GM21825 (cell line): Measurements from ENCODE around the gene C19orf81.
"Not testable (repeated sequence)": the region's sequence is repeated elsewhere in the genome, so short reads cannot be mapped to it uniquely, and the experiment has no call there.

Experiments used
- ATAC-seq: cut with Tn5 transposase; IDR thresholded peaks from one replicate; pipeline ENCODE4 v1.9.1; 2021; ENCODE audit warnings: mild to moderate bottlenecking, moderate library complexity; ENCODE audit not compliant: unreplicated experiment

C19orf81 gene

DNA sequence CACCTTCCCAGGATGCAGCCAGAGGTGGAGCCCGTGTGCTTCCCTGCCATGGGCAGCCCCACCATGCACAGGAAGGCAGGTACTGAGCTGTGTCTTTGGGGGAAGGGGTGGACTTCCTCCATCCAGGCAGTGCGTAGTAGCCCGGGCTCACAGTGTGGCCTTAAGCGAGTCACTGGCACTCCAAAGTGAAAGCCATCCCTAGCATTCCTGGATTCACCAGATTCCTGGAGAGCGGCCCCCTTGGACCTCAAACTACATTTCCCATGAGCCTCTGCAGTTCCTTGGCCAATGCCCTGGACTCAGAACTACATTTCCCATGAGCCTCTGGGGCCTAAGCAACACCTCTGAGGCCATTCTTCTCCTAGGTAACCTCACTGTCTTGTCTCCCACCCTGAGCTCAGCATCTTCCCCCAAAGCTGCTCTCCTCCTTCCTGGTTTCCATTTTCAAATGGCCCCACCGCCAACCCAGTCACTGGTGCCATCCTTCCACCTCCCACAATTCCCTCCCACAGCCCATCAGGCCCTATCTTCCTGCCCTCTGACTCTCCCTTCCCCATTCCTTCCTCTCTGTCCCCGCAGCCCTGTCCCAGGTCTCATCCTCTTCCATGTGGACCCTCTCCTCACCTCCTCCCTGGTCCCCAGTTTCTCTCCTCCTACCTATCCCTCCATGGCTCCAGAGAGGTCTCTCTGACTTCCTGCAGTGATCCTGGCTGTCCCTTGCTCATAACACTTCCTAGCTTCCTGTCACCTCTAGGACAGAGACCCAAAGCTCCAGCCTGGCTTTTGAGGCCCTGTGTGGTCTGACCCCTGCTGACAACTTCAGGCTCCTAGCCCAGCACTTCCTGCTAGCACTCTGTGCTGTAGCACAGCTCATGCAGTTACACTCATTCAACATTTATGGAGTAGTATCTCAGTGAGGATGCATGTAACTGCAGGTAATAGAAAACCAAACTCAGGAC, at the start of gene C19orf81:
C19orf81 (plus strand) TSS at position 13 of the 959 bp plus-strand sequence; CDS start at position 13, 0 bp downstream.
- no peak for ATAC-seq

DNA sequence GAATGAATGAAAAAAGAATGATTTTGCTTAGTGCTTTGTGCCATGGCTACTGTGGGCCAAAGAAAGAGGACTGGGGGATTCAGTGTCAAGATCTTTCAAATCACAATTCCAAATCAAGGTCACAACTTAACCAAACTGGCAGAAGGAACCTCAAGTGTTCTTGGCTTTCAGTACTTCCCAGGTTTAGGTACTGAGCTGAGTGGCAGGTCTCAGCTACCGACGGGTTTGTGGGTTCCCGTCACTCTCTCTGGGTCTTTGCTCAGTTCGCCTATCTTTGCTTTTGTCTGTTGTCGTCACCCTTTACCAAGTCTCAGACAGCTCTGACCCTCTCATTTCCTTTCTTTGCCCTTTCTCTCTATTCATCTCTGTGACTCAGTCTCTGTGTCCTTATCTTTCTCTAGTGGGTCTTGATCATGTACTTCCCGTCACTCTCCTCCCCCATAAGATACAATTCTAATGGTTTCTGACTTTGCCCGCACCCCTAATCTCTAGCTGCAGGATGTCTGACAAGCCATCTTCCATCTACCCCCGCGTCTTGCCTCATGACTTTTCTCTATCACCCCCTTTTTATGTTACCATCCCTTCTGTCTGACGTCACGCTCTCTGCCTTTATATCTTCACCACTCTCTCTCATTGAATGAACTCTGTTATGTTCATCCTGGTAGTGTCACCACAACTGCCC, 47.7 kb upstream of the C19orf81 start:
- no peak for ATAC-seq

DNA sequence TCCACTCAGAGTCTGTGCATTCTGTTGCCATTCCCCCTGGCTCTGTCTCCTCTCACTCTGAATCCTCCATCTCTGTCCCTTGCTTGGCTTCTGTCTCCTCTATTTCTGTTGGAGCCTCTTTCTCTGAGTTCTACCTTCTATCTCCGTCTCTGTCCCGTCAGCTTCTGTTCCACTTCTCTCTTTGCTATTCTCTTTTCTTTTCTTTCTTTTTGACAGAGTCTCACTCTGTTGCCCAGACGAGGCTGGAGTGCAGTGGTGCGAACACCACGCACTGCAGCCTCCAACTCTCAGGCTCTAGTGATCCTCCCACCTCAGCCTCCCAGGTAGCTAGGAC, 47.2 kb upstream of the C19orf81 start:
- ATAC-seq = no peak

DNA sequence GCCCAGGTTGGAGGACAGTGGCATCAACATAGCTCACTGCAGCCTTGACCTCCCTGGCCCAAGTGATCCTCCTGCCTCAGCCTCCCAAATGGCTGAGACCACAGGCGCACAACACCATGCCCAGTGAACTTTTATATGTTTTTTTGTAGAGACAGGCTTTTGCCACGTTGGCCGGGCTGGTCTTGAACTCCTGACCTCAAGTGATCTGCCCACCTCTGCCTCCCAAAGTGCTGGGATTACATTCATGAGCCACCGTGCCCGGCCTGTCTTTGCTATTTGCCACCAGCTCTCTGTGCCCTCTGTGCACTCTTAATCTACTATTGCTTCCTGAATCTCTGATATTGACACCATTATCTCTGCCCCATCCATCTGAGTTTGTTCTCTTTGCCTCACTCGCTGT, 46.7 kb upstream of the C19orf81 start:
- ATAC-seq = no peak

DNA sequence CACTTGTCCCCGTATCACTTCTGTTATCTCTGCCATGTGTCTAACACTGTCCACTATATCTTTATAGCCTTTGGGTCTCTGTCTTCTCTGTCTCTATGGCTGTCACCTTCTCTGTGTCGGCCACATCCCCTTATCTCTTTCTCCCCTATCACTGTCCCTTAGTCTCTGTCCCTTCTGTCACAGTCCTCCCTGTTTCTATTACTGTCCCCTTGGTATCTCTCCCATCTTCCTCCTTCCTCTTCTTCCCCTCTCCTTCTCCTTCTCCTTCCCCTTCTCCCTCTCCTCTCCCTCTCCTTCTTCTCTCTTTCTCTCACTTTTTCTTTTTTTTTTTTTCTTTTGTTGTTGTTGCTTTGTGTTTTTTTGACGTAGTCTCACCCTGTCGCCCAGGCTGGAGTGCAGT, 46.3 kb upstream of the C19orf81 start:
- ATAC-seq = no peak

DNA sequence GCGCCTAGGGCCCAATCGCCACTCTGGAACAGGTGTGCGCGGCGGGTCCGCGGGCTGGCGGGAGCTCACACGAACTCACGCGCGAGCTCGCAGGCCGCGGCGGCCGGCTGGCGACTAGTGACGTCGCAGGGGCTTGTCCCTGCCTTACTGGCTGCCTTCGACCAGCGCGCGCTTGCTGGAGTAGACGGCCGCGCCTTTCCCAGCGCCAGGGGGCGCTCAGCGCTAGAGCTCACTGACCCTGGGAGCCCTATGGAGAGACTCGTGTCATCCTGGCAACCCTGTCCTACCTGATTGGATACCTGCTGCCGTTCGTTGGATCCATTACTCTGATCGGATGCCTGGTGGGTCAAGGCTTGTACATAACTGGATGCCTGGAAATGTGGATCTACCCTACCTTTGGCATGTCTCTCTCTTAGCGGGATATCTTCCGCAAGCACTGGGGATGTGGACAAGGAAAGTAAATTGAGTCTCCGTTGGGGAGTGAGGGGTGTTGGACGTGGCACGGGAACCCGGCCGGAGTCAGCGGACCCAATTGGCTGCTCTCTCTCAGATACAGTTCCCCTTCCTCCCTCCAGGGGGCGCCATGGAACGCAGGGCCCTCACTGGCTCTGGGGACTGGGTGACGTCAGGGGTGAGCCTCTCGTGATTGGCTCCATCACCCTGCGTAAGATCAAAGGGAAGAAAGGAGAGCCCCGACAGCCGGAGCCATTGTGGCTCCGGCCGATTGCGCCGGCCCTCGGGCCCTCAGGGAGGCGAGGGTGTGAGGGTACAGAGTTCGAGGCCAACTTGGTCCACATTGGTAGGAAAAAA, 44.8 kb upstream of the C19orf81 start:
- ATAC-seq = not testable (repeated sequence)

DNA sequence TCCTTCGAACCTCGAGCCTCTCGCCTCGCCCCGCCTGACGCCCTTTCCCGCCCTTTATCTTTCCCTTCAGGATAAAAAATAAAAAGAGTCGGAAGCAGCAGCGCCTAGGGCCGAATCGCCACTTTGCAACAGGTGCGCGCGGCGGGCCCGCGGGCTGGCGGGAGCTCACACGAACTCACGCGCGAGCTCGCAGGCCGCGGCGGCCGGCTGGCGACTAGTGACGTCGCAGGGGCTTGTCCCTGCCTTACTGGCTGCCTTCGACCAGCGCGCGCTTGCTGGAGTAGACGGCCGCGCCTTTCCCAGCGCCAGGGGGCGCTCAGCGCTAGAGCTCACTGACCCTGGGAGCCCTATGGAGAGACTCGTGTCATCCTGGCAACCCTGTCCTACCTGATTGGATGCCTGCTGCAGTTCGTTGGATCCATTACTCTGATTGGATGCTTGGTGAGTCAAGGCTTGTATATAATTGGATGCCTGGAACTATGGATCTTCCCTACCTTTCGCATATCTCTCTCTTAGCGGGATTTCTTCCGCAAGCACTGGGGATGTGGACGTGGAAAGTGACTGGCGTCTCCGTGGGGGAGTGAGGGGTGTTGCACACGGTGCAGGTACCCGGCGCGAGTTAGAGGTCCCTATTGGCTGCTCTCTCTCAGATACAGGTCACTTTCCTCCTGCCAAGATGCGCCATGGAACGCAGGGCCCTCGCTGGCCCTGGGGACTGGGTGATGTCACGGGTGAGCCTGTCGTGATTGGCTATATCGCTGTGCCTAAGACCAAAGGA, 43.0 kb upstream of the C19orf81 start:
- ATAC-seq = not testable (repeated sequence)

DNA sequence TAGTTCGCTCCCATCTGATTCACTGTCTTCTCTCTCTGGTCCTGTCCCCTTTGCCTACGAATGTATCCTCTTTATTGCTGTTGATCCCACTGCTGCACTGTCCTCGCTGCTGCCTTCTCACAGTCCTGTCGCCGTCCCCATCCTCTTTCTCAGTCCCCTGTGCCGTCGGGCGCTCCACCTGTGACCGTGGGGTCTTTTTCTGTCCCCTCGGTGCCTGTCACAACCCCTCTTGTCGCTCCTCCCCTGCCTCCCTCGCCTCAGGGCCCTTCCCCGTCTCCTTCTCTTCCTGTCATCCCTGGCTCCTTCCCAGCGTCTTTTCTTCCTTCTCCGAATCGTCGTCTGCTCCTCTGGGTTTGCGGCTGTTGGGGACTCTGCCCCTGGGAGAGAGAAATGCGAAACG, 41.9 kb upstream of the C19orf81 start:
- ATAC-seq = no peak

DNA sequence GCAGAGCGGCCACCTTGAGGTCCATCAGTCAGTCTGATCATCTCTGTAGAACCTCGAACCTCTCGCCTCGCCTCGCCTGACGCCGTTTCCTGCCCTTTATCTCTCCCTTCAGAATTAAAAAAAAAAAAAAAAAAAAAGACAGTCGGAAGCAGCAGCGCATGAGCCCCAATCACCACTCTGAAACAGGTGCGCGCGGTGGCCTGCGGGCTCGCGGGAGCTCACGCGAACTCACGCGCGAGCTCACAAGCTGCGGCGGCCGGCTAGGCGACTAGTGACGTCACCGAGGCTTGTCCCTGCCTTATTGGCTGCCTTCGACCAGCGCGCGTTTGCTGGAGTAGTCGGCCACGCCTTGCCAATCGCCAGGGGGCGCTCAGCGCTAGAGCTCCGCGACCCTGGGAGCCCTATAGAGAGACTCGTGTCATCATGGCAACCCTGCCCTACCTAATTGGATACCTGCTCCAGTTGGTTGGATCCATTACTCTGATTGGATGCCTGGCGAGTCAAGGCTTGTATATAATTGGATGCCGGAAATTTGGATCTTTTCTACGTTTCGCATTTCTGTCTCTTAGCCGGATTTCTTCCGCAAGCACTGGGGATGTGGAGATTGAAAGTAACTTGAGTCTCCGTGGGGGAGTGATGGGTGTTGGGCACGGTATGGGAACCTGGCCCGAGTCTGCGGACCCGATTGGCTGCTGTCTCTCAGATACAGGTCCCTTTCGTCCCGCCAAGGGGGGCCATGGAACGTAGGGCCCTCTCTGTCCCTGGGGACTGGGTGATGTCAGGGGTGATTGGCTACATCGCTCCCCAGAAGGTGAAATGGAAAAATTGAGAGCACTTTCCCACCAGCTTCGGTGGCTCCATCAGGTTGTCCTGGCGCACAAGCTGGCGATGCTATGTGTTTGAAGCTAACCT, 41.1 kb upstream of the C19orf81 start:
- no peak for ATAC-seq

DNA sequence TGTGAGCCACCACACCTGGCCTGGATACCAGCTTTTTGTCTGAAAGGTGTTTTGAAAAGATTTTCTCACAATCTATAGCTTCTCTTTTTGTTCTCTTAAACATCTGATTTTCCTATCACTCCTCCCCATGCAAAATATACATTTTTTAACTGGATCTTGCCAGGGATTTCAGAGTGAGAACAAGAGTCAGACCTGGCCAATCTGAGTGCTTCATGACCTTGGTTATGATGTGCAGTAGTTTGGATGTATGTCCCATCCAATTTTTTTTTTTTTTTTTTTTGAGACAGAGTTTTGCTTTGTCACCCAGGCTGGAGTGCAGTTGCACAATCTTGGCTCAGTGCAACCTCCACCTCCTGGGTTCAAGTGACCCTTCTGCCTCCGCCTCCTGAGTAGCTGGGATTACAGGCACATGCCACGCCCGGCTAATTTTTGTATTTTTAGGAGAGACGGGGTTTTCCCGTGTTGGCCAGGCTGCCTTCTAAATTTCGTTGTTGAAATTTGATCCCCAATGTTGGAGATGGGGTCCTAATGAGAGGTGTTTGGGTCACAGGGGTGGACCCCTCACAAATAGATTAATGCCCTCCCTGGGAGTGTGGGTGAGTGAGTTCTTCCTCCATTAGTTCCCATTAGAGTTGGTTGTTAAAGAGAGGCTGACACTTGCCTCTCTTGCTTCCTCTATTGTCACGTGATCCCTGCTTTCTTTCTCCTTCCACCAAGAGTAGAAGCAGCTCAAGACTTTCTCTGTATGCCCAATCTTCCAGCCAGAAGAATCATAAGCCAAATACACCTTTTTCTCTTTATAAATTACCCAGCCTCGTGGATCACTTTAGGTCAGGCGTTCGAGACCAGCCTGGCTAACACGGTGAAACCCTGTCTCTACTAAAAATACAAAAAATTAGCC, 36.5 kb upstream of the C19orf81 start:
- ATAC-seq = not testable (repeated sequence)

DNA sequence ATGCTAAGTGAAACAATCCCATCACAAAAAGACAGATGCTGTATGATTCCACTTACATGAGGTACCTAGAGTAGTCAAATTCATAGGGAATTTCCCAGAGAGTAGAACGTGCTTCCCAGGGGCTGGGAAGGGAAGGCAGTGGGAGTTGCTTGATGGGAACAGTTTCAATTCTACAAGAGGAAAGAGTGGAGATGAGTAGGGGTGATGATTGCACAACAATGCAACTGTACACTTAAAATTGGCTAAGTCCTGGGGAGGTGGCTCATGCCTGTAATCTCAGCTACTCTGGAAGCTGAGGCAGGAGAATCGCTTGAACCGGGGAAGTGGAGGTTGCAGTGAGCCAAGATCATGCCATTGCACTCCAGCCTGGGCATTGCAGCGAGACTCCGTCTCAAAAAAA, 30.9 kb upstream of the C19orf81 start:
- not testable (repeated sequence) for ATAC-seq

DNA sequence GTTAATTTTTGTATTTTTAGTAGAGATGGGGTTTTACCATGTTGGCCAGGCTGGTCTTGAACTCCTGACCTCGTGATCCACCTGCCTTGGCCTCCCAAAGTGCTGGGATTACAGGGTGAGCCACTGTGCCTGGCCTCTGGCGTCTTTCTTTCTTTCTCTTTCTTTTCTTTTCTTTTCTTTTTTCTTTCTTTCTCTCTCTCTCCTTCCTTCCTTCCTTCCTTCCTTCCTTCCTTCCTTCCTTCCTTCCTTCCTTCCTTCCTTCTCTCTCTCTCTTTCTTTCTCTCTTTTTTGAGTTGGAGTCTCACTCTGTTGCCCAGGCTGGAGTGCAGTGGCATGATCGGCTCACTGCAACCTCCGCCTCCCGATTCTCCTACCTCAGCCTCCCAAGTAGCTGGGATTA, 30.1 kb upstream of the C19orf81 start:
- ATAC-seq = not testable (repeated sequence)

DNA sequence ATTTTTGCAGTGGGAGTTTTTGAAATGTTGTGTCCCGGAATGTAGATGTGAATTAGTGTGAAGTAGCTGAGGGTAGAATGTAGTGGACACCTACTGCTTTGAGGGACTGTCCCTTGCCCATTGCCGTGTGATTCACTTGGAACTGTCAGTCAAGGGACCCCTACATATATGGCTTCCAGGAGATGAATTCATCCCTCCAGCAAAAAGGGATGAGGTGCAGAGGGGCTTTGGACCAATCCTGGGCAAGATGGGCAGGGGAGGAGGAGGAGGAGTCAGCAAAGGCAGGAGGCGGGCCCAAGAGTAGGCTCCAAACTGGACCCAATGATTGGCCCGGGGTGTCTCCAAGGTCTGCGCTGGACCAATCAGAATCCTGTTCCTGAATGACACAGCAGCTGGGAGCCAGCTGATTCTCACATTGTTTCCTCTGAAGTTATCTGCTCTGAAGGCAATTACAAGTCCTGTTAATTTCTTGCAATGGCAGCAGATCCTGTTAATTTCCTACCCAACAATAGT, 28.8 kb upstream of the C19orf81 start:
- ATAC-seq = not testable (repeated sequence)

DNA sequence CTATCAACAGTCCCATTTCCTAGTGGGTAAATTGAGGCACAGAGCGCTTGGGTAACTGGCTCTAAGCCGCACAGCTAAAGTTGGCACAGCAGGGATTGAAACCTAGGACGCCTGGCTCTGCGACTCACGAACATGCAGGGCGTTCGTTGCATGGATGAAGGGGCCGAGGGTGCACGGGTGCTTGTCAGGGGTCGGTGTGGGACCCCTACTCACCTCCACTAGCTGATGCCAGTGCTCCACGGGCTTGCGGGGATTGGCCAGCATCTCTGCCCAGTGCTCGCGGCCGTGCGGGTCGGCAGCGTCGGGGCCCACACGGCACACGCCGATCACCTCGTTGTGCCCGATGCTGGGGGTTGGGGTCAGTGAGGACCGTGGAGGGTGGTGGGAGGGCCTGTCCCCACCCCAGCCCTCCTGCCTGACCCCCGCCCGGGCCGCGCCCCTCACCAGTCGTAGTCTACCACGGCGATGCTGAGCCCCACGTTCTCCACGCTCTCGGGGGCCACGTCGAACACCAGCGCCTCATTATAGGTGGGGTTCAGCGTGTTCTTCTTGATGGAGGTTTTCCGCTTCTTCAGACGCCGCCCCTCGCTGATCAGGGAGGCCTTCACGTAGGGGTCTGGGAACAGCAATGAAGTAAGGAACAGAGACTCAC, 24.2 kb upstream of the C19orf81 start:
- no peak for ATAC-seq

DNA sequence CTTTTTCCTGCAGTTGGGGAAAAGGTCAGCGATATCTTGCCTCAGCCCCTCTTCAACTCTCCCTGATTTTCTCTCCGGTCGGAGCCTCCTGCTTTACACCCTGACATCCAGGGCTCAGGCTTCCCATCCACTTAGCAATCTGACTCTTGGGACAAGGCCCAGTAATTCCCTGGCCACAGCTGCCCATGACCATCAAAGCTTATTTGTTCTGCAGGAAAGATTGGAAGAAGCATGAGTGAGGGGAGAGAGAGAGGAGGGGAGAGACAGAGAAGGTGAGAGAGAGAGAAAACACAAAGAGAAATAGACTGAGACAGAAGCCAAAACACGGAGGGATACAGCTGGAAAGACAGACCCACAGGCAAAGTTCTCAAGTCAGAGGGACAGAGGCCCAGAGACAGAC, 23.2 kb upstream of the C19orf81 start:
- no peak for ATAC-seq

DNA sequence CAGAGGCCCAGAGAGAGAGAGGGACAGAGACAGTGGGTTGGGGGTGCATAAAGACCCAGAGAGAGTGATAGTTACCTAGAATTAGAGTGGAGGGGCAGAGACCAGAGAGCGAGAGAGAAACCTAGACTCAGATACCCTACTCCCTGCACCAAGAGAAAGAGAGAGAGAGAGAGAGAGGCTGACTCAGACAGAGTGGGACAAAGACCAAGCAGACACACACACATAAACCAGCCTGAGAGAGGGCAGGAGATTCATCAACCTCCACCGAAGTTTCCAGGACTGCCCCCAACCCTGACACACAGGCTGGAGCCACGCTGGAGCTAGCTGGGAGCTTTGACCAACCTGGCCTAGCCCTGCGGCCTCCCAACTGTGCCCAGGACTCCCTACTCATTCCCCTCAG, 22.4 kb upstream of the C19orf81 start:
- no peak for ATAC-seq

DNA sequence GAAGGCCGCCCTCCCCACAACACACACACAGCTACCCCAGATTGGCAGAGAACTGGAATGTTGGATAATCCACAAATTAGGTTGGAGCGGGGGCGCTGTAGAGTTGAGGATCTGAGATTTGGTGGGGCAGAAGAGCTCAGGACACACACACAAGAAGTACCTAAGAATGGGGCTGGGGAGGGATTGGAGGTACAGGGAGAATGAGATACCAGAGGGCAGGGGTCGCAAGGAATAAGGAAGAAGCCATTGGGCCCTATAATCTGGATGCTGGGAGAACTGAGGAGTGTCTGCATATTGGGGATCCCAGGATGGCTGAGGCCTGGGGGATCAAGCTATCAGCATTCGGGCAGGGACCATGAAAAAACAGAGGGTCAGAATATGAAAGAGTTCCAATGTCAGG, 21.1 kb upstream of the C19orf81 start:
- no peak for ATAC-seq

DNA sequence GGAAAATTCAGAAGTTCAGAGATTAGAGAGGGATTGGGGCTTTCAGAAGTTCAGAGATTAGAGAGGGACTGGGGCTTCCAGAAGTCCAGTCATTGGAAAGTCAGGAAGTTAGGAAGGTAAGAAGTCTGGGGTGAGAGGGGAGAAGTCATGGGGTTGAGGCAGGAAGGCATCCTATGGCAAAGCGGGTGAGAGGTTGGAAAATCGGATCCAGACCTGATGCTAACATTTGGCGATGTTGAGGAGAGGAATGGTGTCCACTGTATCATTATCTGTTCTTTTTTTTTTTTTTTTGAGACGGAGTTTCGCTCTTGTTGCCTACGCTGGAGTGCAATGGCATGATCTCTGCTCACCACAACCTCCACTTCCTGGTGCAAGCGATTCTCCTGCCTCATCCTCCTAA, 20.7 kb upstream of the C19orf81 start:
- ATAC-seq = no peak
